MG63 (cell line): ENCODE results near the gene CLDN4. TPM values are rescaled to one million over a fixed set of nuclear protein-coding genes. Genes with fewer than 3 reads are reported as not detected.
"Not testable (repeated sequence)": the region's sequence is repeated elsewhere in the genome, so short reads cannot be mapped to it uniquely, and the experiment has no call there.

ENCODE experiments used
- DNase-seq: peaks from one replicate; pipeline ENCODE4 v3.0.0-alpha.2; 2020
- H3K27me3 ChIP-seq: fragments of 250-450 bp; sonication (Bioruptor Pico); 2 replicates; pipeline ENCODE4 v1.5.1; 2020; ENCODE audit warnings: mild to moderate bottlenecking, moderate library complexity
- H3K36me3 ChIP-seq: fragments of 250-450 bp; sonication (Bioruptor Pico); 2 replicates; pipeline ENCODE4 v1.5.1; 2020; ENCODE audit warnings: mild to moderate bottlenecking, moderate library complexity
- H3K4me3 ChIP-seq: fragments of 250-450 bp; sonication (Bioruptor Pico); 2 replicates; pipeline ENCODE4 v1.5.1; 2020; ENCODE audit warnings: mild to moderate bottlenecking, moderate library complexity
- H3K9me3 ChIP-seq: fragments of 250-450 bp; sonication (Bioruptor Pico); 2 replicates; pipeline ENCODE4 v1.5.1; 2020; ENCODE audit warnings: mild to moderate bottlenecking, moderate library complexity
- total RNA-seq: library from RNA; depleted of rRNA; stranded (reverse); fragments of >200 nt; shearing (Covaris generic); gene quantifications from 2 replicates; pipeline ENCODE4 v1.2.3, GENCODE V29; 2014; ENCODE audit warnings: low replicate concordance; rRNA removed

The CLDN4 gene, protein sequence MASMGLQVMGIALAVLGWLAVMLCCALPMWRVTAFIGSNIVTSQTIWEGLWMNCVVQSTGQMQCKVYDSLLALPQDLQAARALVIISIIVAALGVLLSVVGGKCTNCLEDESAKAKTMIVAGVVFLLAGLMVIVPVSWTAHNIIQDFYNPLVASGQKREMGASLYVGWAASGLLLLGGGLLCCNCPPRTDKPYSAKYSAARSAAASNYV
- not detected in 2 replicates for total RNA-seq

DNA sequence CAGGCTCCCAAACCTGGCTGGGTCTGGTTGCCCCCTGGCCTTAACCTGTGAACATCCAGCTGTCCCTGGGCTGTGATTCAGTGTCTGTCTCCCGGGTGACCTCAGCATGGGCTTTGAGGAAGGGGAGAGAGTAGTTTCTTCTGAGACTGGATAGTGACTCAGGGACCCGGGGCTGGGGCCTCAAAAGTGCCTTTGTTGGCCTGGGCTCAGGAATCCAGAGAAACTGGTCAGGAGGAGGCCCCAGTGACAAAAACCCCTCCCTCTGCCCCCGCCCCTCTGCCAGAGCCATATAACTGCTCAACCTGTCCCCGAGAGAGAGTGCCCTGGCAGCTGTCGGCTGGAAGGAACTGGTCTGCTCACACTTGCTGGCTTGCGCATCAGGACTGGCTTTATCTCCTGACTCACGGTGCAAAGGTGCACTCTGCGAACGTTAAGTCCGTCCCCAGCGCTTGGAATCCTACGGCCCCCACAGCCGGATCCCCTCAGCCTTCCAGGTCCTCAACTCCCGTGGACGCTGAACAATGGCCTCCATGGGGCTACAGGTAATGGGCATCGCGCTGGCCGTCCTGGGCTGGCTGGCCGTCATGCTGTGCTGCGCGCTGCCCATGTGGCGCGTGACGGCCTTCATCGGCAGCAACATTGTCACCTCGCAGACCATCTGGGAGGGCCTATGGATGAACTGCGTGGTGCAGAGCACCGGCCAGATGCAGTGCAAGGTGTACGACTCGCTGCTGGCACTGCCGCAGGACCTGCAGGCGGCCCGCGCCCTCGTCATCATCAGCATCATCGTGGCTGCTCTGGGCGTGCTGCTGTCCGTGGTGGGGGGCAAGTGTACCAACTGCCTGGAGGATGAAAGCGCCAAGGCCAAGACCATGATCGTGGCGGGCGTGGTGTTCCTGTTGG, at the start of gene CLDN4:
CLDN4 (plus strand) TSS at position 316 of the 903 bp plus-strand sequence; CDS start at position 522, 206 bp downstream.
- Histone ChIP-seq H3K9me3 (no peaks in the 10 kb centered on the region), H3K4me3 (no peak within 1 kb of the TSS), H3K36me3 (no peaks in the 10 kb centered on the region), H3K27me3 (no peaks in the 10 kb centered on the region)
- no peak for DNase-seq

DNA sequence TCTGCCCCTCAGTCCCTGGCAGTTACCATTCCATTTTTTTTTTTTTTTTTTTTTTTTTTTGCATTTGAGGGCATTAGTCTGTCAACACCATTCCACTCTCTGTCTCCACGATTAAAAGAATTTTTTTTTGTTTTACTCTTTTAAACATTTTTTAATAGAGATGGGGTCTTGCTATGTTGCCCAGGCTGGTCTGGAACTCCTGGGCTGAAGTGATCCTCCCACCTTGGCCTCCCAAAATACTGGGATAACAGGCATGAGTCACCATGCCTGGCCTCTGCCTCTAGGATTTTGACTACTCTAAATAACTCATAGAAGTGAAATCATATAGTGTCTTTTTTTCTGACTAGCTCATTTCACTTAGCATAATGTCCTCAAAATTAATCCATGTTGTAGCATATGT, 44.2 kb upstream of the CLDN4 start:
- peak; percentile 21 for DNase-seq
- no peaks in the 10 kb centered on the region for H3K36me3 ChIP-seq
- H3K27me3 ChIP-seq, result no peaks in the 10 kb centered on the region
- H3K9me3 ChIP-seq, result no peaks in the 10 kb centered on the region
- no peak overlapping the region for H3K4me3 ChIP-seq

DNA sequence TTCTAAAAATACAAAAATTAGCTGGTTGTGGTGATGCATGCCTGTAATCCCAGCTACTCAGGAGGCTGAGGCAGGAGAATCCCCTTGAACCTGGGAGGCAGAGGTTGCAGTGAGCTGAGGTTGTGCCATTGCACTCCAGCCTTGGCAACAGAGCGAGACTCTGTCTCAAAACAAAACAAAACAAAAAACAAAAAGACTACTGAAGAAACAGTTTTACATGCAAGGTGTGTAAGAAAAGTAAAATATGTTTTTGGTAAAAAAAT, 43.1 kb upstream of the CLDN4 start:
- not testable (repeated sequence) for DNase-seq, H3K9me3 ChIP-seq, H3K36me3 ChIP-seq, H3K27me3 ChIP-seq, H3K4me3 ChIP-seq

DNA sequence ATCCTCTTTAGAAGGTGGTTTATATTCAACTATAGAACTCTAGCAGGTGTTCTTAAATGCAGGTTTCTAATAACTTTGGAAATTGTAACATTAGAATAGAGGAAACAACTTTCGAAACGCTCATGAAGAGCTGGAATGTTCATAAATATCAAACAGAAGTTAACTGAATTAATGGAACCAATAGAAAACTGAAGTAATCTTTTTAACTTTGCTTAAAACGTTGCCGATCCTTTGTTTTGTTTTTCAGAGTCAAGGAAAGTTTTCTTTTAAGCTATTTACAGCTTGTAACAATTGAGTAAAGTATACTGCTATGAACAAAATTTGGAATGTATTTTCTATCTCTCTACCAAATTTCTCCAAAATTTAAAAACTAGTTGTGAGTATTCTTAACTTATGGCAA, 41.7 kb upstream of the CLDN4 start:
- no peaks in the 10 kb centered on the region for H3K9me3 ChIP-seq
- no peak for DNase-seq
- no peak overlapping the region for H3K4me3 ChIP-seq
- no peaks in the 10 kb centered on the region for H3K27me3 ChIP-seq
- no peaks in the 10 kb centered on the region for H3K36me3 ChIP-seq

DNA sequence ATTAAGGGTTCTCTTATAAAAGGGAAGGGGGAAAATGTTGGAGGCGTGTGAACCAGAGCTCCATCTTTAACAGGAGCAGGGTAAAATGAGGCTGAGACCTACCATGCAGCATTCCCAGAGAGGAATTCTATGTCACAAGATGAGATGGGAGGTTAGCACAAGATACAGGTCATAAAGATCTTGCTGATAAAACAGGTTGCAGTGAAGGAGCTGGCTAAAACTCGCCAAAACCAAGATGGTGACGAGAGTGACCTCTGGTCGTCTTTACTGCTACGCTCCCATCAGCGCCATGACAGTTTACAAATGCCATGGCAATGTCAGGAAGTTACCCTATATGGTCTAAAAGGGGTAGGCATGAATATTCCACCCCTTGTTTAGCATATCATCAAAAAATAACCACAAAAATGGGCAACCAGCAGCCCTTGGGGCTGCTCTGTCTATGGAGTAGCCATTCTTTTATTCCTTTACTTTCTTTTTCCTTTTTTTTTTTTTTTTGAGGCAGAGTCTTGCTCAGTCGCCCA, 39.6 kb upstream of the CLDN4 start:
- H3K4me3 ChIP-seq, DNase-seq, H3K9me3 ChIP-seq, H3K36me3 ChIP-seq, H3K27me3 ChIP-seq: not testable (repeated sequence)

DNA sequence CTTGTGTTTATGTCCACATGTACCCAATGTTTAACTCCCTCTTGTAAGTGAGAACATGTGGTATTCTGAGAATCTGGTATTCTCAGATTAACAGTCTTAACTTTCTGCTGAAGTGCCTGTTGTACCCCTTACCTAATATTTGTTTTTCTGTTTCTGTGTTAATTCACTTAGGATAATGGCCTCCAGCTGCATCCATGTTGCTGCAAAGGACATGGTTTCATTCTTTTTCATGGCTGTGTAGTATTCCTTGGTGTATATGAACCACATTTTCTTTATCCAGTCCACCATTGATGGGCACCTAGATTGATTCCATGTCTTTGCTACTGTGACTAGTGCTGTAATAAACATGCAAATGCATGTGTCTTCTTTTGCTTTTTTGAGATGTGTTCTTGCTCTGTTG, 35.6 kb upstream of the CLDN4 start:
- H3K27me3 ChIP-seq, H3K4me3 ChIP-seq, DNase-seq, H3K36me3 ChIP-seq, H3K9me3 ChIP-seq: not testable (repeated sequence)

DNA sequence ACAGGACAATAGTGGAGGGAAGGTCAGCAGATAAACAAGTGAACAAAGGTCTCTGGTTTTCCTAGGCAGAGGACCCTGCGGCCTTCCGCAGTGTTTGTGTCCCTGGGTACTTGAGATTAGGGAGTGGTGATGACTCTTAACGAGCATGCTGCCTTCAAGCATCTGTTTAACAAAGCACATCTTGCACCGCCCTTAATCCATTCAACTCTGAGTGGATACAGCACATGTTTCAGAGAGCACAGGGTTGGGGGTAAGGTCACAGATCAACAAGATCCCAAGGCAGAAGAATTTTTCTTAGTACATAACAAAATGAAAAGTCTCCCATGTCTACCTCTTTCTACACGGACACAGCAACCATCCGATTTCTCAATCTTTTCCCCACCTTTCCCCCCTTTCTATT, 34.1 kb upstream of the CLDN4 start:
- H3K36me3 ChIP-seq, H3K27me3 ChIP-seq, H3K9me3 ChIP-seq, DNase-seq, H3K4me3 ChIP-seq: not testable (repeated sequence)

DNA sequence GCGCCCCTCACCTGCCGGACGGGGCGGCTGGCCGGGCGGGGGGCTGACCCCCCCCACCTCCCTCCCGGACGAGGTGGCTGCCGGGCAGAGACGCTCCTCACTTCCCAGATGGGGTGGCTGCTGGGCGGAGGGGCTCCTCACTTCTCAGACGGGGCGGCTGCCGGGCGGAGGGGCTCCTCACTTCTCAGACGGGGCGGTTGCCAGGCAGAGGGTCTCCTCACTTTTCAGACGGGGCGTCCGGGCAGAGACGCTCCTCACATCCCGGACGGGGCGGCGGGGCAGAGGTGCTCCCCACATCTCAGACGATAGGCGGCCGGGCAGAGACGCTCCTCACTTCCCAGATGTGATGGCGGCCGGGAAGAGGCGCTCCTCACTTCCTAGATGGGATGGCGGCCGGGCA, 33.6 kb upstream of the CLDN4 start:
- H3K9me3 ChIP-seq, H3K27me3 ChIP-seq, H3K4me3 ChIP-seq, DNase-seq, H3K36me3 ChIP-seq: not testable (repeated sequence)

DNA sequence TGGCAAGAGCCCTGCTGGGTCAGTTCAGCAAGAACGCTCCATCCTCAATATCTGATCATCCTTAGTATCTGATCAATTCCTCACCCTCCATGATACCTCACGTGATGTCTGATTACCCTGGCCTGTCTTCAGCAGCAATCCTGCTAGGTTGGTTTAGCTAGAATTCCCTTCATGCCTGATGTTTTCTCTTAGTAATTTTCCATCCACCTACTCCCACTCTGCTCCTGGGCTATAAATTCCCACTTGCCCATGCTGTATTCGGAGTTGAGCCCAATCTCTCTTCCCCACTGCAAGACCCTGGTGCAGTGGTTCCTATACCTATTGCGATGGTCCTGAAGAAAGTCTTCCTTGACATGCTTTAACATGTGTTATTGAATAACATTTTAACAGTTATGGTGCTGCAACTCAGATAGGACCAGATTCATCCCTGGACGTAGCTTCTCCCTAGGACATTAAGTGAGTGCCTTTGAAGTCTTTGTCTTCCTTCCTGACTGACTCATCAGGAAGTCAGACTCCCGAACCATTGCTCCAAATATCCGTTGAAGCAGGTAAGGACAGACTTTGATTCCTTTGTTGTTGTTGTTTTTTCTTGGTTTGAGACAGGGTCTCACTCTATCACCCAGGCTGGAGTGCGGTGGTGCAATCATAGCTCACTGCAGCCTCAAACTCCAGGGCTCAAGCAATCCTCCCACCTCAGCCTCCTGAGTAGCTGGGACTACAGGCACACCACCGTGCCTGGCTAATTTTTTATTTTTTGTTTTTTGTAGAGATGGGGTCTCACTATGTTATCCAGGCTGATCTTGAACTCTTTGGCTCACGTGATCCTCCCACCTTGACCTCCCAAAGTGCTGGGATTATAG, 31.3 kb upstream of the CLDN4 start:
- DNase-seq, result no peak
- H3K27me3 ChIP-seq, result no peaks in the 10 kb centered on the region
- H3K36me3 ChIP-seq, result no peaks in the 10 kb centered on the region
- H3K4me3 ChIP-seq, result no peak overlapping the region
- no peaks in the 10 kb centered on the region for H3K9me3 ChIP-seq

DNA sequence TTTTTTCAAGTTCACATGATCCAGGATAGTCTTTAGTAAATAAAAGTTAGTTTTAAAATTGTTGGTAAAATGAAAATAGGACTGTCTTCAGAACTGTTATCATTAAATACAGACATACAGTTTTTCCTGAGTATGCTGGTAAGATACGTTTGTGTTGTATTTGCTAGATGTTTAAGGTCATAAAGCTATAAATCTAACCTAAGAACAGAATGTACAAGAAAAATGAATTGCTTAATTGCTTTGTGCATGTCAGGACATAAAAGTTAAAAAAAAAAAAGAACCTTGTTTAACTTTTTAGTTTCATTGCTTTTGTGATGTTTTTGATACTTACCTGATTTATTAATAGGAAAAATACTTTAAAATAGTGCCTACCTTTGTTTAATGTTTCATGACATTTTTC, 29.2 kb upstream of the CLDN4 start:
- Histone ChIP-seq H3K9me3 (no peaks in the 10 kb centered on the region), H3K4me3 (no peak overlapping the region), H3K36me3 (no peaks in the 10 kb centered on the region), H3K27me3 (no peaks in the 10 kb centered on the region)
- no peak for DNase-seq

DNA sequence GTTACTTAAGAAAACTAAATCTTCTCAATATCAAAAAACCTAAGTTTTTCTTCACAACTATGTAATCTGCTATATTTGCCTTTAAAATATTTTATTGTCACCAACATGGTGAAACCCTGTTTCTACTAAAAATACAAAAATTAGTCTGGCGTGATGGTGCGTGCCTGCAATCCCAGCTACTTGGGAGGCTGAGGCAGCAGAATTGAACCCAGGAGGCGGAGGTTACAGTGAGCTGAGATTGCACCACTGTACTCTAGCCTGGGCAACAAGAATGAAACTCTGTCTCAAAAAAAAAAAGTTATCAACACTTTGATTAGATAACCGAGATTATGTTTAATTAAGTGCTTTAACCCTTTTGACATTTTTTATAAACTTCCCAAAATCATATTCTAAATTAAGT, 28.3 kb upstream of the CLDN4 start:
- Histone ChIP-seq H3K27me3 (no peaks in the 10 kb centered on the region), H3K4me3 (no peak overlapping the region), H3K9me3 (no peaks in the 10 kb centered on the region), H3K36me3 (no peaks in the 10 kb centered on the region)
- no peak for DNase-seq

DNA sequence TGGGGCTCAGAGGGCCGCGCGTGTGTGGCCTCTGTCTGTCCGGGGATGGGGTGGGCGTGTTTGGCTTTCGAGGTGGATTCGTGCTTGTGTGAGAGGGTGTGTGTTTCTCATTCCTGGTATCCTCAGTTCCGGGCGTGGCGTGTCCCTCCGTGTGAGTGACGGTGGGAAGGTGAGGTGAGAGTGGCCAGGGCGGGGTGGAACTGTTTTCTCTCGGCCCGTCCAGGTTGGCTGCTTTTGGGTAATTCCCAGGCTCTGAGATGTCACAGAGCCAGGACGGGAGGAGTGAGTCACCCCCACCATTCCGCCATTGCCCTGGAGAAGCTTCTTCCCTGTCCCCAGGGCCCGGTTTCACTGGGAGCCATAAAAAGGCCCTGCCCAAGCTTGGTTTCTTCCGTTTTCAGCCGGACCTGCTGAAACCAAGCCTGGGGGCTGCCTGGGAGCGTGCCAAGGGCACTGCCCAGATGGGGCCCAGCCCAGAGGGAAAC, 21.3 kb upstream of the CLDN4 start:
- no peaks in the 10 kb centered on the region for H3K36me3 ChIP-seq
- H3K9me3 ChIP-seq, result no peaks in the 10 kb centered on the region
- H3K27me3 ChIP-seq, result no peaks in the 10 kb centered on the region
- no peak overlapping the region for H3K4me3 ChIP-seq
- DNase-seq, result no peak

DNA sequence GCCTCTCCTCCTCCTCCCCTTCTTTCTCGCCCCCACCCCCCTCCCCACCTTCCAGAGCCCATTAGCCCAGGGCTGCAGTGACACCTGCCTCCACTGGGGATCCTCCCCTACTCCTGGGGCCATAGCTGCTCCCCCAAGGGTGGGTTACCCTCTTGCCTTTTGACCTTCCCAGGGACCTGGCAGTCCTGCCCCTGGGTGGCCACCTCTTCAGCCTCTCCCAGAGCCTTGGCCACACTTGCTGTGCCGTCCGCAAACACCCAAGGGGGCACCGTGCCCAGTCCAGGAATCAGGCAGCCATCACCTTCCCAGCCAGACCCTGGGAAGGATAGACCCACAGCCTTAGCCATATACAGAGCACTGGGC, 19.8 kb upstream of the CLDN4 start:
- Histone ChIP-seq H3K27me3 (no peaks in the 10 kb centered on the region), H3K4me3 (no peak overlapping the region), H3K9me3 (no peaks in the 10 kb centered on the region), H3K36me3 (no peaks in the 10 kb centered on the region)
- DNase-seq, result no peak

DNA sequence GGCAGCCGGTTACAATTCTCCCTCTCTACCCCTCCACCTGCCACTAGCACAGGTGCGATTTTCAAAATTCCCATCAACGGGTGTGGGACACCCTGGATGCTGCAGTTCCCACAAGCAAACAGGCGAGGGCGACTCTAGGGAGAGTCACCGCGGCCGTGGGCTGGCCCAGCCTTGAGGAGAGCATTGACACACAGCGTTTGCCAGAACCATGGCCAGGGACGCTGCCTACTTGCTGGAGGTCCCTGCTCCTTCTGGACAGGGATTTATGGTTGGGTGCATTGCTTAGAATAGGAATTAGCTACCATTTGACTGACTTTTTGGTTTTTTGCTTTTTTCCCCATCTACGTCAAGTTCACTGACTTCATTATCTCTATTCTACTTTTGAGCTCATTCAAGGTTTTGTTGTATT, 19.0 kb upstream of the CLDN4 start:
- DNase-seq, result no peak
- no peaks in the 10 kb centered on the region for H3K27me3 ChIP-seq
- H3K36me3 ChIP-seq, result no peaks in the 10 kb centered on the region
- no peaks in the 10 kb centered on the region for H3K9me3 ChIP-seq
- no peak overlapping the region for H3K4me3 ChIP-seq

DNA sequence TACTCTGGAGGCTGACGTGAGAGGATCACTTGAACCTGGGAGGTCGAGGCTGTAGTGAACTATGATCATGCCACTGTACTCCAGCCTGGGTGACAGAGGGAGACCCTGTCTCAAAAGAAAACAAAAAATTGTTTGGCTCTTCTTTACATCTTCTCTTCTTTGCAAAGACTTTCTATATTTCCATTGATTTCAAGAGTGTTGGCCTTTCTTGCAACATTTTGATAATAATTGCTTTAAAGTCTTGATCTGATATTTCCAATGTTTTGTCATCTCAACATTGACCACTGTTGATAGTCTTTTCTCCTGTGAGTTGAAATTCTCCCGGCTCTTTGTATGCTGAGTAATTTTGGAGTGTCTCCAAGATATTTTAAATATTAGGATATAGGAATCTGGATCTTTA, 17.8 kb upstream of the CLDN4 start:
- H3K4me3 ChIP-seq, result no peak overlapping the region
- no peak for DNase-seq
- H3K36me3 ChIP-seq, result no peaks in the 10 kb centered on the region
- H3K27me3 ChIP-seq, result no peaks in the 10 kb centered on the region
- H3K9me3 ChIP-seq, result no peaks in the 10 kb centered on the region

DNA sequence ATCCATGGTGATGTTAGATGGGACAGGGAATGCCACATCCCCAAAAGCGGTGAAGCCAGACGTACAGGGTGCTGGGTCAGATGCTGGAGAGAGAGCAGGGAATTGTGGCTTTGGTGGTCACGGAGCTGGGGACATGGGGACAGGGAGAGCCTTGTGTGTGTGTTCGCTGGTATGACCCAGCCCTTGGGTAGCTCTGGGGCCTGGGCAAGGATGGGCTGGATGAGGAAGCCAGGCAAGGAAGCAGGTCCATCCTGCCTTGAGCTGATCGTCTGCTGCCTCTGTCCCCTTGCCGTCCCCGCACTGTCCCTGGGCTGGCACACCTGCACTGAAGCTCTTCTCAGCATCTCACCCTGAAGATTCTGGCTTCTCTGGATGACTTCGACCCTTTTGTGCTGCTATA, 15.4 kb upstream of the CLDN4 start:
- no peak for DNase-seq
- Histone ChIP-seq H3K9me3 (no peaks in the 10 kb centered on the region), H3K4me3 (no peak overlapping the region), H3K36me3 (no peaks in the 10 kb centered on the region), H3K27me3 (no peaks in the 10 kb centered on the region)

DNA sequence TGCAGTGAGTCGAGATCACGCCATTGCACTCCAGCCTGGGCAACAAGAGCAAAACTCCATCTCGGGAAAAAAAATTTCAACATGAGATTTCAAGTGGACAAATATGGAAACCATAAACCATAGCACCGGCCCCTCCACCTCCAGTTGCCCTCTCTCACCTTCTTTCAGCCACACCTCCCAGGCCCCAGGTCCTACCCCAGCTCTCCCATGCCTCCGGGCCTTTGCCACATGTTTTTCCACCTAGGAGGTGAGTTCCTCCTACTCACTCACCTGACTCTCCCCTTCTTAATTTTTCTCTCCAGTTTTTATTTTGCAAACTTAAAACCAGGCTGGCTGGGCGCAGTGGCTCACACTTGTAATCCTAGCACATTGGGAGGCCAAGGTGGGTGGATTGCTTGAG, 13.7 kb upstream of the CLDN4 start:
- Histone ChIP-seq H3K27me3 (no peaks in the 10 kb centered on the region), H3K4me3 (no peak overlapping the region), H3K36me3 (no peaks in the 10 kb centered on the region), H3K9me3 (no peaks in the 10 kb centered on the region)
- no peak for DNase-seq
